Transverse colon (tissue), 4 donors: ENCODE results near the gene TAOK2. TPM values are rescaled to one million over a fixed set of nuclear protein-coding genes. Genes with fewer than 3 reads are reported as not detected.
"Not testable (repeated sequence)": the region's sequence is repeated elsewhere in the genome, so short reads cannot be mapped to it uniquely, and the experiment has no call there.

Source experiments
- DNase-seq: peaks from one replicate; pipeline ENCODE4 v3.0.0-alpha.2; 2019
- H3K27ac ChIP-seq, 4 donors: fragments of 200-600 bp; sonication (generic); 2 replicates each; pipeline ENCODE4 v1.5.1; 2016 to 2018; ENCODE audit warnings: inconsistent platforms in 4 of 4
- H3K27me3 ChIP-seq: fragments of 200-600 bp; sonication (generic); 2 replicates; pipeline ENCODE4 v1.5.1; 2017; ENCODE audit warnings: inconsistent platforms
- H3K36me3 ChIP-seq, 4 donors: fragments of 200-600 bp; sonication (generic); 2 replicates each; pipeline ENCODE4 v1.5.1; 2017 to 2019; ENCODE audit warnings: inconsistent platforms in 4 of 4
- H3K4me1 ChIP-seq, 4 donors: fragments of 200-600 bp; sonication (generic); 2 replicates each; pipeline ENCODE4 v1.5.1; 2017 to 2020; ENCODE audit warnings: inconsistent platforms in 4 of 4
- H3K4me3 ChIP-seq, 4 donors: fragments of 200-600 bp; sonication (generic); 1 replicate in 1 of 4; 2 replicates in 3 of 4; pipeline versions ENCODE4 v1.5.1 to v1.6.1; 2017 to 2019; ENCODE audit warnings: inconsistent platforms in 4 of 4
- H3K9me3 ChIP-seq, 2 donors: fragments of 200-600 bp; sonication (generic); 2 replicates each; pipeline ENCODE4 v1.5.1; 2017 to 2019; ENCODE audit warnings: inconsistent platforms in 2 of 2
- CTCF ChIP-seq, 5 experiments: fragments of 200-600 bp in 3 of 5; fragments of 450-650 bp in 2 of 5; sonication (generic) in 3 of 5; IDR thresholded peaks; 1 replicate in 2 of 5; 2 replicates in 3 of 5; pipeline ENCODE4 v1.5.1; 2016 to 2017; ENCODE audit warnings: antibody characterized with exemption in 5 of 5, inconsistent platforms in 3 of 5, mild to moderate bottlenecking in 2 of 5, moderate library complexity in 1 of 5
- EP300 ChIP-seq: sonication (generic); formaldehyde crosslinking; IDR thresholded peaks from one replicate; pipeline ENCODE4 v1.6.1; 2017; ENCODE audit warnings: antibody characterized with exemption, low read depth
- POLR2A ChIP-seq: fragments of 450-650 bp; IDR thresholded peaks from one replicate; pipeline ENCODE4 v1.6.1; 2016; ENCODE audit warnings: antibody characterized with exemption, mild to moderate bottlenecking, moderate library complexity
- POLR2AphosphoS5 ChIP-seq, 3 donors: sonication (generic); formaldehyde crosslinking; IDR thresholded peaks; one replicate each; pipeline ENCODE4 v1.6.1; 2016; ENCODE audit warnings: antibody characterized with exemption in 3 of 3
- WGBS, 2 donors: methylation state at CpG; one replicate each; pipeline ENCODE4 v1.1.5; 2018; ENCODE audit warnings: low coverage in 1 of 2; 5-methylcytosine and 5-hydroxymethylcytosine counted together
- in situ Hi-C, 4 donors: fragments of 200-750 bp; cut with MboI; loops; one replicate each; pipeline versions ENCODE4 v1.15.0 to v1.15.1; 2017; ENCODE audit warnings: low sequenced_read_pairs in 3 of 4, low pct_ligation_motif_present in 1 of 4, low pct_unique_long_range_greater_than_20kb in 1 of 4
- intact Hi-C: fragments of 100-400 bp; cut with DNase I; formaldehyde crosslinking; loops from one replicate; pipeline ENCODE4 v1.15.1; 2023; ENCODE audit warnings: low total_unique reads
- total RNA-seq, 4 donors: library from RNA; depleted of rRNA; stranded (reverse); fragments of >200 nt; gene quantifications; one replicate each; pipeline ENCODE4 v1.1.0, GENCODE V29; 2016

Gene TAOK2
- total RNA-seq, 4 donors from 2014 or later = 54.6 to 103 (median 68.1) TPM

GRCh38 chr16:30016555-30017276 is 43.0 kb downstream of the TAOK2 start:
- H3K4me1 ChIP-seq = peaks cover 0 to 10% (median 4%) of the 10 kb centered on the region in 4 donors
- H3K27ac ChIP-seq = no peak overlapping the region
- intact Hi-C loops = loop anchor here (5.0 kb wide), 1 partner anchor 1759 kb away; no protein-coding TSS in a partner anchor
- DNase-seq = no peak
- in situ Hi-C loops = loop anchor here in 2 of 4 donors (25.0 kb wide), 2 partner anchors 154 to 329 kb away; partner anchors contain the start of genes CDIPT (in 2 of the 2) and QPRT (in 1 of the 2)
- H3K4me3 ChIP-seq = no peak overlapping the region
- 69 to 95% methylated on average over 3 to 8 of the region's 8 CpGs for WGBS, 2 donors
- TF ChIP-seq POLR2AphosphoS5 (IDR thresholded peaks at IDR 0.05) (no peak), CTCF (IDR thresholded peaks at IDR 0.05) (no peak), EP300 (no peak), POLR2A (no peak)
- H3K36me3 ChIP-seq = no peaks in the 10 kb centered on the region
- peaks cover 11% of the 10 kb centered on the region for H3K27me3 ChIP-seq
- H3K9me3 ChIP-seq = no peaks in the 10 kb centered on the region

GRCh38 chr16:30017277-30017656 is 43.6 kb downstream of the TAOK2 start:
- H3K27me3 ChIP-seq = peaks cover 5% of the 10 kb centered on the region
- 96 to 100% methylated on average over 2 of the region's 2 CpGs for WGBS, 2 donors
- DNase-seq = no peak
- TF ChIP-seq CTCF (IDR thresholded peaks at IDR 0.05) = no peak
- no peak for TF ChIP-seq POLR2AphosphoS5 (IDR thresholded peaks at IDR 0.05)
- no peaks in the 10 kb centered on the region for H3K36me3 ChIP-seq
- intact Hi-C loops (loop anchor here (5.0 kb wide), 1 partner anchor 1760 kb away; no protein-coding TSS in a partner anchor), in situ Hi-C loops (loop anchor here in 2 of 4 donors (25.0 kb wide), 2 partner anchors 155 to 330 kb away; partner anchors contain the start of genes CDIPT (in 2 of the 2) and QPRT (in 1 of the 2))
- peaks cover 0 to 10% (median 4%) of the 10 kb centered on the region in 4 donors for H3K4me1 ChIP-seq
- no peak overlapping the region for H3K27ac ChIP-seq
- H3K9me3 ChIP-seq = no peaks in the 10 kb centered on the region
- no peak overlapping the region for H3K4me3 ChIP-seq

- peaks cover 0 to 10% (median 4%) of the 10 kb centered on the region in 4 donors for H3K4me1 ChIP-seq
- in situ Hi-C loops = loop anchor here in 2 of 4 donors (25.0 kb wide), 2 partner anchors 156 to 331 kb away; partner anchors contain the start of genes CDIPT (in 2 of the 2) and QPRT (in 1 of the 2)
- DNase-seq, H3K27me3 ChIP-seq, H3K36me3 ChIP-seq, H3K4me3 ChIP-seq, H3K9me3 ChIP-seq, H3K27ac ChIP-seq: not testable (repeated sequence)
- intact Hi-C loops = loop anchor here (5.0 kb wide), 1 partner anchor 1761 kb away; no protein-coding TSS in a partner anchor
- 87 to 90% methylated on average over 2 to 4 of the region's 4 CpGs for WGBS, 2 donors
Observed at GRCh38 chr16:30017937-30018336, 44.3 kb downstream of the TAOK2 start.

- no peaks in the 10 kb centered on the region for H3K36me3 ChIP-seq
- intact Hi-C loops = loop anchor here (5.0 kb wide), 1 partner anchor 1761 kb away; no protein-coding TSS in a partner anchor
- H3K9me3 ChIP-seq = no peaks in the 10 kb centered on the region
- in situ Hi-C loops = loop anchor here in 2 of 4 donors (25.0 kb wide), 2 partner anchors 156 to 331 kb away; partner anchors contain the start of genes CDIPT (in 2 of the 2) and QPRT (in 1 of the 2)
- DNase-seq = no peak
- H3K27me3 ChIP-seq = no peaks in the 10 kb centered on the region
- WGBS, 2 donors = 75 to 83% methylated on average over 1 to 4 of the region's 4 CpGs
- no peak overlapping the region for H3K27ac ChIP-seq
- no peak overlapping the region for H3K4me3 ChIP-seq
- peaks cover 0 to 10% (median 4%) of the 10 kb centered on the region in 4 donors for H3K4me1 ChIP-seq
- TF ChIP-seq POLR2A = no peak
Observed at GRCh38 chr16:30018731-30019158, 45.1 kb downstream of the TAOK2 start.

- intact Hi-C loops = loop anchor here (5.0 kb wide), 1 partner anchor 326 kb away; no protein-coding TSS in a partner anchor
- H3K4me1 ChIP-seq = peaks cover 0 to 10% (median 4%) of the 10 kb centered on the region in 4 donors
- H3K36me3 ChIP-seq = no peaks in the 10 kb centered on the region
- no peaks in the 10 kb centered on the region for H3K9me3 ChIP-seq
- peaks cover 31% of the 10 kb centered on the region for H3K27me3 ChIP-seq
- in situ Hi-C loops = loop anchor here (10.0 to 25.0 kb wide), 3 partner anchors 161 to 336 kb away; partner anchors contain the start of genes CDIPT (in 2 of the 4) and QPRT (in 1 of the 4)
- no peak for TF ChIP-seq POLR2A
- no peak for TF ChIP-seq POLR2AphosphoS5 (IDR thresholded peaks at IDR 0.05)
- no peak for TF ChIP-seq EP300
- TF ChIP-seq CTCF (IDR thresholded peaks at IDR 0.05) = no peak
- no peak for DNase-seq
- H3K27ac ChIP-seq = no peak within 1 kb of the TSS
- WGBS, 2 donors = 77 to 79% methylated on average over 6 of the region's 6 CpGs
- H3K4me3 ChIP-seq = no peak within 1 kb of the TSS
Observed at GRCh38 chr16:30022887-30023286, 49.2 kb downstream of the TAOK2 start, which contains the start of gene C16orf92. Gene C16orf92 (plus strand): TSS chr16:30023198. CDS start chr16:30023341, 143 bp downstream.
